GM21786 (cell line): ENCODE measurements around the gene MVD.

Experiments used
- ATAC-seq: cut with Tn5 transposase; IDR thresholded peaks from one replicate; pipeline ENCODE4 v1.9.1; 2021; ENCODE audit not compliant: unreplicated experiment

MVD gene

DNA sequence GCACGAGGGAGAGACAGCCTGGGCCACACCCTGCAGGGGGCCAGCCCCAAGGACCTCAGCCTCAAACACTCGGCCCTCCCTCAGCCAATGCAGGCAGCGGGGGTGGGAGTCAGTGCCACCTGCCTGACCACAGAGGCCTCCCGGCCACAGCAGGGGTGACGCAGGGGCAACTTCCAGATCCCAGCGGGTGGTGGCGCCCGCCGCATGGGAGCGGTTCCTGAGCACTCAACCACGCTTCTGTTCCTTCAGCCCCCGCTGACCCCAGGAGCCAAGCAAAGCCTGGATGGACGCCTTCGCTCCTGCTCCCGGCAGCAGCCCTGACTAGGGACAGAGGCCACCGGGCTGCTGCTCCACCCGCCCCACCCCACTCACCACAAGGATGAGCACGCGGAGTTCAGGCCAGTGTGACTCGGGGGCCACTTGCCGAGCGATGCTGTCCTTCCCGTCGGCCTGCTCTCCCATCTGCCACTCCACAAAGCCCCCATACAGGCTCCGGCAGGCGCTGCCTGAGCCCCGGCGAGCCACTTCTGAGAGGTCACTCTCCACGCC lies 7.1 kb downstream of the MVD start:
- no peak for ATAC-seq

DNA sequence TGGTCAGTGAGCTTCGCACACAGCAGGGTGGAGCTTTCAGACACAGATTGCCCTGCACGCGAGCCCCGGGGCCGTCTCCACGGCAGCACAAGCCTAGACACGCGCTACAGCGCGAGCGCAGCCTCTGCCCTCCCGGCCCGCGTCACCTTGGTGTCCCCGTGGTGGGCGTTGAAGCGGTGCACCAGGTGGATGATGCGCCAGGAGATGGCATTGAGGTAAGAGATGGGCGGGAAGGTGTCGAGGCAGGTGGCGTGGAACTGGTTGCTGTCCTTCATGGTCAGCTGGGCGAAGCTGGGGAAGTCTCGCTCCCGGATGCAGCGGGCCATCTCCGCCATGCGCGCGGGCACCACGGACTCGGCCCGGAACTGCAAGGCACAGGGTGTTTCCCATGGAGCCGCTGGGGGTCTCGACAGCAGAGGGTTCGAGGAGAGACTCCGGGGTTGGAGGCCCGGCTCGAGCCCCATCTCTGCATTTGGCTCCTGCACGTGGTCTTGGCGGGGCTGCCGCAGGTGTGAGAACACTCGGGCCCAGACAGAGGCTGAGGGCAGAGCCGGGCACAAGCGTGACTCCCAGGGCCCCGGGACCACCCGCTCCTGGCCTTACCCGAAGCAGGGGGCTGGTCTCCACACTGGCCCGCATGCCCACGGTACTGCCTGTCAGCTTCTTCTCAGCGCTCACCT lies 7.7 kb downstream of the MVD start:
- ATAC-seq: no peak

DNA sequence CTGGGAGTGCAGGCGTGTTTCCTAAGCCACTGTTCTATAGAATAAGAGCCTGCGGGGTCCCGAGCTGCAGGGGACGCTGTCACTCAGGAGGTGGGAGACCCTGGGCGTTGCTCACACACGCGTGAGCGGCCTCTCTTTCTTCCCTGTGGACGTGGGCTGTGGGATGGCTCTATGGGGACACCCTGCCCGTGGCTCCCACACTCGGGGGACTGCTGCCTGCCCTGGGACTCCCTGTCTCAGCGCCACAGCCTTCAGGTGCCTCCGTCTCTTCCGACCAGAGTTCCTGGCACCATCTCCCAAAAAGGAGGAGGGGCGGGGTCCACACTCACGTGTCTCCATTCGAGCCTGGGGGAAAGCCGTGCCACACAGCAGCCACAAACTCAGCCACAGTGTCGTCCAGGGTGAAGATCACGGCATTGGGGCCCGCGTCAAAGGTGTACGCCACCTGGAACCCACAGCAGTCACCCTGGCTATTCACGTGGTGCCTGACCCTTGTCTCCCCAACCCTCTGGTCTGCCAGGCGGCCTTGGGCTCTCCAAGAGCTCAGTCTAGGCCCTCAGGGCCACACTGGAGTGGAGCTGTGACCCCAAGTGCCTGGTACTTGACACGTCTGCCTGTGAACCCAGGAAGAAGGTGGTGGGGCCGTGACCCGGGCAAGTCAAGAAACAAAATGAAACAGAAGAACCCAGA lies 8.4 kb downstream of the MVD start:
- ATAC-seq: no peak

DNA sequence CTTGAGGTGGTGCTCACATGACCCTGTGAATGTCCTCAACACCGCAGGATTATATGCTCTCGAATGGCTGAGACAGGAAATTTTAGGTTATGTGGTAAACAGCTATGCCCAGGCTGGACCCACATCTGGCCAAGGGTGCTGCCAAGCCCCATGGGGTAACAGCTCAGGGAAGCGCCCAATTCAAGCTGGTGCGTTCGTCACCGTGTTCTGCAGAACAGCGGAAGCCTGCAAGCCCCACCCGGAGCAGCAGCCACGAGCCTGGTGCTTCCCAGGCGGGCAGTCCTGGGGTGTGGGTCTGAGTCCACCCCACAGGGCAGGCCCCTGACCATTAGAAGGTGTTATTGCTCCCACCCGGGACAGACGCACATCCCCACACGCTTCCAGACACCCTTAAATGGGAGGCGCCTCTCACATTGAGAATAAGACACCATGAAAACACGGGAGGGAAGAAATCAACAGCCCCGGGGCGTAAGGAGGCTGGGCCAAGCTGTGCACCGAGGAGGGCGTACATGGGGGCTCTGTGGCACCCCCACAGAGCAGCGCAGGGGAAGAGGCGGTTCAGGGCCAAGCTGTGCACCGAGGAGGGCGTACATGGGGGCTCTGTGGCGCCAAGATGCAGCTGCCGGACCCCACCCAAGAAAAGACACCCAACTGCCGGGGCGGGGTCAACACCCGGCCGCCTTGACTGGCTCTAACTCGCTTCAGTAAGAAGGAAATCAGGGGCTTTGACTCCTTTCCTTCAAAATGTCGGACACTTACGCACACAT lies 9.1 kb downstream of the MVD start:
- ATAC-seq: no peak

DNA sequence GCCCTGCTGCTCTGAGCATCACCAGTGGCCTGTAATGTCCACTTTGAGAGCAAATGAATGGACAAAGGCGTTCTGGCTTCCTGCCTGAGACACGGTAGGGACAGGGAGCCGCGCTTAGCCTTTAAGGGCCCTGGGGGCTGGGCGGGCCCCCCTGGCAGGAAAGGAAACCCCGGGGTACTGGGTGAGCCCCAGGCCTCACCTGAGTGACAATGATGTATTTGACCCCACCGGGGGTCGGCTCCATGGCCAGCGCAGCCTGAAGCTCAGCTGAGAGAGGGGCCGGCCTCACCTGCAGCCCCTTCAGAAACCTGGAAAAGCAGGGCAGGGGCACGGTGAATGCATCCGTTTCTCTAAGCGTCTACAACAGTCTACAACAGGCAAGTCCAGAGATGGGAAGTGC lies 9.8 kb downstream of the MVD start:
- no peak for ATAC-seq

DNA sequence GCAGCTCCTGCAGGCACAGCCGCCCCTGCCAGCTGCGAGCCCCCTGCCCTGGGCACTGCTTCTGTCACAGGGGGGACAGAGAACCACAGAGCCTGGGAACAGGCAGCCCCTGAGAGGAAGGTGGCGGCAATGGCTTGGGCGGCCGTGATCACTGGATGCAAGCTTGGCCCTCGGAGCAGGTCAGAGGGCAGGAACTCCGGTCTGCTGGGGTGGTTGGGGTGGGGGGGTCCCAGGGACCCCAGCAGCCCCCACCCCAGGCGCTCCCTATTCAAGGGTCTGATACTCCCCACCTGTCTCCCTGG lies 10.2 kb downstream of the MVD start:
- no peak for ATAC-seq

DNA sequence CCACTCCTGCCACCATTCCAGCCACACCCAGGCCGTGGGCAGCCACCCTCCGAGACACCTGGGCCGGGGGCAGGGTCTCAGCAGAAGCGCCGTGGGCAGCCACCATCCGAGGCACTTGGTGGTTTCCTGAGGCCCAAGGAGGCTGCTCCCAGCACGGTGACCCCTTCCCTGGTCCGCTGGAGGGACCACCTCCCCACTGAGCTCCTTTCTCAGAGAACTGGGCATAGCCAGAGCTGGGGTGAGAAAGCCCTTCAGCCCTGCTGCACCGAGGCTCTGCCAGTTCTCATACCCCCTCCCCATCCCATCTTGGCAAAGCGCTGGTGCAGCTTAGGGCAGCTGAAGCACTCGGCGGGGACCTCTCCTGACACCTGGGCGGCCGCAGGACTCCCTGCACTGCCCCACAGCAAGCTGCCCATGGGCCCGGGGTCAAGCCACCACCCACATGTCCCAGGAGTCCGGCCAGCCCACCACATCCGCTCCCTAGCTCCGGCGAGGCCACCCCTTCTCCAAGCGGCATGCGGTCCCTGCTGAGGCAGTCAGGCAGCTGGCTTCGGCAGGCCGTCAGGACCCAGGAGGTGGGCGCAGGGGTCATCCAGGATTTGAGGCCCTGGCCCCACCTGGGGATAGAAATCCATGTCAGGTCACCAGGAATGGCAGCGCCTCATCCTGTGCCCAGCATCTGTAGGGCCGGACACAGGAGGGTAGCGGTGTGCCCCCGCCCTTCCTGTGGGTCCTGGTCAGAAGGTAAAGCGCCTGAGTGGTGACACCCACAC lies 10.7 kb downstream of the MVD start:
- no peak for ATAC-seq

DNA sequence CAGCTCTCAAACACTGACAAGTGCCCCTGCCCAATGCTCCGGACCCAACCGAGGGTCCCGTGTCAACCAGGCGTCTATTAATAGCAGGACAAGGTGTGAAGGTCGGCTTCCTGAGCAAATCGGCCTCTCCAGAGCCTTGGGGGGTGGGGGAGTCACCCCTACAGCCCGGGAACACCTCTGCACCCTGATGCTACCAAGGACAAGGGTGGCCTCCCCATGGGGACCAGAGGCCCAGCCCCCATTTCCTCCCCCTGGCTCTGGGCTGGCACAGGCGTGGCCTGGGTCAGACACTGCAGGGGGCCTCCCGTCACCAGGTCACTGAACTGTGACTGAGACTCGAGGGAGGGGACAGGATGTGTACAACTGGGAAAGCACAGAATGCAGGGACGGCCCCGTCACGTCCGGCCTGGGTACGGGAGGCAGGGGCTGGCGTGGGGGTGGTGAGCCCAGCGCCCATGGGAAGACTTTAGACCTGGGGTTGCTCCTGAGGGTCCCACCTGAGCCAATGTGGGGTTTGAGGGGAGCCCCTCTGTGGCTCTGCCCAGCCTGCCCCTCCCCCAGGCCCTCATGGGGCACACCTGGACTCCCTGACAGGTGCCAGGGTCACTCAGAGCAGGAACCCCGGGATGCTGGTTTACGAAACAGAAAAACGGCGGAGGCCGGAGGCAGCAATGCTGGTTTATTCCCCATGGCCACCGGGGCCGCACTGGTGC lies 11.5 kb downstream of the MVD start:
- peak; percentile 75 for ATAC-seq

DNA sequence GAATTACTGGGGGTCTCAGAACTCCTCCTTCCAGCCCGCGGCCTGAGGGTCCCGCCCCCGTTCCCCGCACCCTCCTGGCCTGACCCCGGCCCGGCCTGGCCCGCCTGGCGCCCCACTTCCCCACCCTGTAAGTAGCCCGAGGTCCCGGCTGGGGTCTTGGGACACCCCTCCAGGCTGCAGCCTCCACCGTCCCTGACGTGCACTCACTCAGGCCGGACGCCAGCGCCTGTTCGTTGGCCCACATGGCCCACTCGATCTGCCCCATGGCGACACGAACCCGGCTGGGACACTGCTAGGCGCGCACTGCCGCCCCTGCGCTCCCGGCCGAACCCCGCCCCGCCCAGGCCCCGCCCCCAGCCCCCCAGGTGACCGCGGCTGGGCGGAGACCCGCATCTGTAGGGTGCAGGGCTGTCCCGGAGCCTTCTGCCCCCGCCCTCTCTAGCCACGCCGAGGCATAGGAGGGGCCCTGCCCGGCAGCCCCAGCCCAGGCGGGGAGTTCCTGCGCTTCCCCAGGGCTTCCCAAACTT lies 12.1 kb downstream of the MVD start, which contains the start of gene CYBA:
Gene CYBA, minus strand, starts transcription at position 305 of the 527 bp plus-strand sequence. Its CDS starts 40 bp downstream, at position 265.
- ATAC-seq: peak; percentile 73

DNA sequence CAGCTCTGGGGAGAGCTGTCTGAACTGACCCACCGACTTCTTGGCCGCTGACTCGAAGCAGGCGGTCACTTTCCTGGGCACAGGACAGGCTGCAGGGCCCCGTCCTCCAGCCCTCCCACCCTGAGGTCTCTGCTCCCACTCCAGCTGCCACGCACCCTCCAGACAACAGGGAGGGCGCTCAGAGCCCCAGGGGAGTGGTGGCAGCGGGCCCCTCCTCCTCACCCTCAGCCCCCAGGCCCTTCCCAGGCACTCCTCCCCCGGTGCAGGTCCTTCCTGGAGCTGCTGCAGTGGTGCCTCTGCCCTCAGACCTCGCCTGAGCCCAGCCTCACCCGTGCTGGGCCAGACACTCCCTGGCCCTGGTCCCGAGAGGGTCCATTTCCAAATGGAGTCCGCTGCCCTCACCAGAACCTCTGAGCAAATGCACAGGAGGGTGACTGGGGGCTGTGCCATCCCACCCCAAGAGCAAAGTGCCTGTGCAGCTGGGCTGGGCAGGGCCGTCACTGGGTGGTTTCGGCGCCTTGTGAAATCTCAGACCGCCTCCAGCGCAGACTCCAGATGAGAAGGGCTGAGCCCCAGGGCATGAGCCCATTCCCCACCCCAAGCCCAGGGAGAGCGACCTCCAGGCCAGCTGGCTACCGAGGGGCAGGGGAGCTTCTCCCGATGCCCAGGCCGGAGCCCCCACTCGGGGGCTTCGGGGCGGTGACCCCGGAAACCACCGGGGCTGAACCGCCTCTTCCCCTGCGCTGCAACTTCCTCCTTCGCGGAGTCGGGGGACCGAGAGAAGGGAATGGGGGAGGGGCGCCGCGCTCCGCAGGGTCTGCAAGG lies 12.8 kb downstream of the MVD start:
- peak; percentile 12 for ATAC-seq

DNA sequence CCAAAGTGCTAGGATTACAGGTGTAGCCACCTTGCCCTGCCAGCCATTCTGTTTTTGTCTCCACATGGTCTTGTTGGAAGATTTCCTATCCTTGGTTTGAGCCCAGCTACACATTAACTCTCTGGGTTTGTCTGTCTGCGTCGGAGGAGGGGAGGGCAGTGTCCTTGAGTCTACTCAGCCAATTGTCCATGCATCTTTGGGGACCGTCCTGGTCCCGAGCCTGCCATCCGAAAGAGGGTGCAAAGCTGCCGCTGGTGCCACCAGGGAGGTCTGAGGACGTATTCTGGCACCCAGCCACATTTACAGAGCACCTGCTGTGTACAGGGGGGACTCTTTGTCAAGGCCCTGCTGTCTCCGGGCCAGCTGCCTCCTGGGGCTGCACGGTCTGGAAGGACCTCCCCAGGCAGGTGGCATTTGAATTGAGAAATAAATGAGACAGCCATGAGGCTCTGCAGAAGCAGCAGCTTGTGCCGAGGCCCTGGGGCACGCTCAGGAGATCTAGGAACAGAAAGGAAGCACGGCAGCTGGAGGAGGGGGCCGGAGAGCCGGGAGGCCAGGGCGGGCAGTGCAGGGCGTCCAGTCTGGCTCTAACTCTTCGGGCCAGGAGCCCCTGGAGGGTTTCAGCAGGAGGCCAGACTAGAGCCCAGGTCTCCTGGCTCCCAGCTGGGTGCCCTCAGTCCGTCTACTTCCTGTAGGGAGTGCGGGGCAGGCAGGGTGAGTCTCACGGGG lies 13.5 kb downstream of the MVD start:
- ATAC-seq: no peak

DNA sequence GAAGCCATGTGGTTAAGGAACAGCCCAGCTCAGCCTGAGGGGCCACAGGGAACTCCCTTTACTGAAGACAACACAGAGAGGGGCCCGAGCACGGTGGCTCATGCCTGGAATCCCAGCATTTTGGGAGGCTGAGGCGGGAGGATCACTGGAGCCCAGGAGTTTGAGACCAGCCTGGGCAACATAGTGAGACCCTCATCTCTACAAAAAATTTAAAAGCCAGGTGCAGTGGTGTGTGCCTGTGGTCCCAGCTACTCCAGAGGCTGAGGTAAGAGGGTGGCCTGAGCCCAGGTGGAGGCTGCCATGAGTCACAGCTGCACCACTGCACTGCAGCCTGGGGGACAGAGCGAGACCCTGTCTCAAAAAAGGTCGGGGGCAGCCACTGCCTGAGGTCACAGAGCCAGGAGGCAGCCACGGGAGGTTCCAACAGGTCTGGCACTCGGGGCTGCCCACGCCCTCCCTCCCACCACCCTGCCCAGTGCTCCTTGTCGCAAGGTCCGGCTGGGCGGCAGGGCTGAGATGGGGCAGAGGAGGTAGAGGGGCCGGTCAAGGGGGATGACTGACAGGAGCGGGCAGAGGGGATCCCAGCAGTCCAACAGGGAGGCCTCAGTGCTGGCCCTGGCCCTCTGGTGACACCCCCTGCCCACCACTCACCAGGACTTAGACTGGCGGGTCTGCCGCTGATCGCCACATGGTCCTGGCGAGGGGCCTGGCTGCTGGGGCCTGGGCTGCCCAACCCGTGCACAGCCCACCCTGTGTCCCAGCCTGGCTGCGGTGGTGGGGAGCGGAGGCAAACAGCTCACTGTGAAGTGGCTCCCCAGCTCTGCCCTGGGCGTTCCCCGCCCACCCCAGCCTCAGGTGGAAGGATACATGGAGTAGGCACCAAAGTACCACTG lies 15.5 kb downstream of the MVD start:
- no peak for ATAC-seq

DNA sequence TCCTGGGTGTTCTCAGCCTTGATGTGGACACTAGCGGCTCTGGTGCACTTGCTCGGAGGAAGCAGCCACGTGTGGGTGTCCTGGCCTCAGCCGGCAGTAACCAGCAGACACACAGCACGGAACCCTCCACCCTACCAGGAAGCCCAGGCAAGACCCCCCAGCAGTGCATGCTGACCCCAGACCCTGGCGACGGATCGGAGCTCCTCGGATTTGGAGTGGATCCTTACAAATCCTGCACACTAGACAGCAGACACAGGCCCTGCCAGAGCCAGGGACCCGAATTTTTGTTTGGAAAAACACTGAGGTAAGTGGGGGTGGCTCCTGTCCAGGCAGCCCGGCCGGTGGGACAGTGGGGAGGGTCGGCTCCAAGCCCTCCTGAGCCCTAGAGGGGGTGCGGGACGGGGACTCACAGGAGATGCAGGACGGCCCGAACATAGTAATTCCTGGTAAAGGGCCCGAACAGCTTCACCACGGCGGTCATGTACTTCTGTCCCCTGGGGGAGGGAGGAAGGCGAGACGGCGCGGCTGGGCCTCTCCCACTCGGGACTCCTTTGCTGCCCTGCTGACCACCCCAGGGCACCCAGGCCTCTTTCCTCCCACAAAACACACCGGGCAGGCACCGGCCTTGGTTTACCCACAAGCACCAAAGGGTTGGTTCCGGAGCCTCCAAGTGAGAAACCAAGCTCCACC lies 16.4 kb downstream of the MVD start:
- ATAC-seq: no peak

DNA sequence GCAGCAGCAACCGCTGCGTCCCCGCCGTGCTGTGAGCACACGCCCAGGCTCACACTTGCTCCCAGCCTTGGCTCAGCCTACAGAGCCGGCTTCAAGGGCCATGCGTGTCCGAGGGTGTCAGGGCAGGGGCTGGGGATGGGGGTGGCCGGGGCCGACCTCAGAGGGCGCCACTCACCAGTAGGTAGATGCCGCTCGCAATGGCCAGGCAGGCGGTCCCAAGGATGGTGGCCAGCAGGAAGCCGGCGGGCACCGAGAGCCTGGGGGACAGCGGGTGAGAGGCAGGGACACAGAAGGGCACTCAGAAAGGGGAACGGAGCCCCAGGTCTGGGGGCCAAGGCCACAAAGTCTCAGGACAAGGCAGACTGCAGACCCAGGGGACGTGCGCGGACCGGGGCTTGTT lies 16.9 kb downstream of the MVD start:
- no peak for ATAC-seq

DNA sequence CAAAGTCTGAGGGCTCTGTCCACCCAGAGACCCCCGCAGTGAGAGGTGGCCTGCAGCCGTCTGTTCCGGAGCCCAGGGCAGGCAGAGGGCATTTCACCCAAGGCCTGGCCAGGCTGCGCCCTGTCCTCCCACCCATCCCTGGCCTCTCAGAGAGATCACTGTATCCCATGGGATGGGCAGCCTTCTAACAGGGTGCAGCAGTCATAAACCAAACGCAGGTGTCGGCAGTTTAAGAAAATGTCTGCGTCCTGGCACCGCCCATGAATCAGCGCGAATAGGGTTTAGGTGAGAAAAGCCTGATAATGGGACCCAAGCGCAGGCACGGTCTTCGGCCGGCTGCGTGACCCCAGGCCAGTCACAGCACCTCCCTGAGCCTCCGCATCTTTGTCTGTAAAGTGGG lies 17.4 kb downstream of the MVD start:
- ATAC-seq: no peak

DNA sequence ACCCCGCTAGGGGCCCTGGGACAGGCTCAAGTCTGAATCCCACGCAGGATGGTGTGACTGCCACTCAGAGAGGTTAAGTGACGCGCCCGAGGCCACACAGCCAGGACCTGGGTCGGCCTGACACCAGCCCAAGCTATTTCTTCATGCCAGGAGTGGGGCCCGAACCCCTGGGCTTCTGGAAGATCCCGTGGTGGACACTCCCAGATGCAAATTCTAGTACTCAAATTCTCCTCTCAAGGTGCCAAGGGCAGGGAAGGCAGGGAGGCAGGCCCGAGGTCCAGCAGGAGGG lies 19.3 kb downstream of the MVD start:
- ATAC-seq: no peak

DNA sequence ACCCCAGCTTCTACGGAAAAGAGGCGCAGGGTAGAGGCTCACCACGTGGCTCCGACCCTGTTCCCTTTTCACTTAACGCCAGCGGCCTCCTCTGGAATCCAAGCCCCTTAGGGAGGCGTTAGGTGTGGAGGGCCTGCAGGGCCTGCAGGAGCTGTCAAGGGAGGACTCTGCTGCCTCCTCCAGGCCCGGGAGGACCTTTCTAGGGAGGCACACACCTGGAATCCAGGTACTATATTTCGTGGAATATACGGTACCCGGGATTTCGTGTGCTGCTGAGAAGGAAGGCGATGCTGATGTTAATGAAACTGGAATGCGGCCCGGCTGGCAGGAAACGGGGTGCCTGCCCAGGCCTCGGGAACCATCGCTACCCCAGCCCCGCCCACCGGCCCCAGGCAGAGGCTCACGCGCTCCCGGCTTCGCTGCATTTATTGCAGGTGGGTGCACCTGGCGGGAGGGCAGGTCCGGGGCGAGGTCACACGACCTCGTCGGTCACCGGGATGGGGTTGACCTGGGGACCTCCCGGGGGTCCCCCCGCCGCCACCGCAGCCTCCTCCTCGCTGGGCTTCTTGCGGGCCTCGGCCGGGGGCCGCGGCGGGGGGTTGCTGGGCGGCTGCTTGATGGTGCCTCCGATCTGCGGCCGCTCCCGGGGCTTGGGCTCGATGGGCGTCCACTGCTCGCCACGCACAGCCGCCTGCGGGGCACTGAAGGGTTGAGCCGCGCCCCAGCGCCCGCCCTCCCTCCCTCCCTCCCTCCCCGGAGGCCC lies 19.8 kb downstream of the MVD start:
- no peak for ATAC-seq
